ENCODE data around the gene C2orf15.
"Not testable (repeated sequence)": the region's sequence is repeated elsewhere in the genome, so short reads cannot be mapped to it uniquely, and the experiment has no call there.

C2orf15 gene, protein sequence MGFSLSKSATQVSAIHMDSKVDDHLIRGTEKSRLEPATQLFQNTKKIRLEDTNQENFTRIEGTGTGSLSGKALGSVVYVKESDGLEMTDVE

DNA sequence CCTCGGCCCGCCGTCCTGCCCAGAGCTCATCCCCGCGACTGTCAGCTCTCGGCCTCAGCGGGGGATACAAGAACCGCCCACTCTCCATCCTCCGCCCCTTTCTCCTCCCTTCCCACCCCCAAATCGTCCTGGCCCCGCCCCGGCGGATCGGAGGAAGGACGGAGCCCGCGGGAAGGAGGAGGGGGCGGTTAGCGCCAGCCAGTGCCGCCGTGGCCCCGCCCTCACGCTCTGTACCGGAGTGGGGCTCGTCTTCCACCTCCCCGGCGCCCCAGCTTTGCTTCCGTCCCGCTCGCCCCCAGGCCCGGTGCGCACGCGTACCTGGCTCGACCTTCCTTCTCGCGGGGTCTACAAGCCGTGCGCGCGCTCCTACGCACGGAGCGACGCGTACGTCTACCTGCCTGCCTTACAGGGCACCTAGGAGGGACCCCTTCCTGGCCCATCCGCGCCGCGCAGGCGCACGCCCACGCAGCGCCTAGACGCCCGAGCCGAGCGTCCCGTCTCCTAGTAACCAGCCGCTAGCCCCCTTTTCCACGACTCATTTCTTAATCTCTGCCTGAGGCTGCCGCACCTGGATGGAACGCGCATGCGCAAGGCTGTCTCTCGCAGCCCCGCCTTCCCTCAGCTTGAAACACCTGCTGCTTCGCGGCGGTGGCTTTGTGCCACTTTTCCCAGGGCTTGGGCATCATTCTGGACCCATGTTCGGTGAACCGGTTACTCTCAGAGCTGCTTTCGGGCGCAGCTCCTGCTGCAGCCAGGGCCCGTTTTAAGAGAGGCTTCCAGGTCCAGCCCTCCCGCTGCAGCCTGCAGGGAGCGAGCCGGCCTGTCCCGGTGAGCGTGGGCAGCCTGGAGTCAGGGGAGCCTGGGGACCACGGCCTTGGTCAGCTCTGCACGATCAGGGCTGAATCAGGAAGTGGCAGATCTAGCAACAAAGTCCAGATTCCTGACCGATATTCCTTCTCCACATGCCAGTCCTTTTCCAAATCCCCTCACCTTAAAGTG lies at the start of gene C2orf15:
Gene C2orf15 (plus strand): TSS at position 598 of the 999 bp plus-strand sequence. CDS start 8,852 bp downstream, outside the sequence.
- peak; percentile 86 for DNase-seq

DNA sequence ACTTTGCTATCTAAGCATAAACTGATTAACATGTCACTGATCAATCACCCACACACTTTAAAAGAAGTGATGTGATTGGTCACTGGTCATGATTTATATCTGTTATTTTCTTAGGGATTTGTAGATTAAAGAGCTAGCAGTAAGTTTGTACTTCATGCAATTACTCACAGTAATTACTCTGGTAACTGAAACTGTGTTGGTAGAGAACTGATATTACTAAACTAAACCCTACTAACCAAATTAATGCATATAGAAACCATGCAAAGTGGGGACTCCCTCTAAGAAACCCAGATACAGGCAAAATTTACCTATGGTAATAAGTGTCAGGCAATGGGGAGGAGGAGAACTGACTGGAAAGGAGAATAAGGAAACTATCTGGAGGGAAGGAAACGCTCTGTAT lies 44.8 kb upstream of the C2orf15 start:
- DNase-seq, result no peak

DNA sequence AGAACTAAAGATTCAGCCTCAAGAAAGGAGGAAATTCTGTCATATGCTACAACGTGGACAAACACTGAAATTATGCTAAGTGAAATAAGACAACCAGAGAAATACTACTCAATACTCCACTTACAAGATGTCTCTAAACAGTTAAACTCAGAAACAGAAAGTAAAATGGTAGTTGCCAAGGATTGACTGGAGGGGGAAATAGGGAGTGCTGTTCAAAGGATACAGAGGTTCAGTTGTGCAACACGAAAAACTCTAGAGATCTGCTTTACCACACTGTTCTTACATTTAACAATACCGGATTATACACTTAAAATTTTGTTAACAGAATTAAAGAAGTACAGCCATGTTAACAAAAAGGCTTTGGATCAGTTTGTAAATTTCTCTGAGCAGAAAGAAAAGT lies 39.8 kb upstream of the C2orf15 start:
- DNase-seq, result peak; percentile 65

DNA sequence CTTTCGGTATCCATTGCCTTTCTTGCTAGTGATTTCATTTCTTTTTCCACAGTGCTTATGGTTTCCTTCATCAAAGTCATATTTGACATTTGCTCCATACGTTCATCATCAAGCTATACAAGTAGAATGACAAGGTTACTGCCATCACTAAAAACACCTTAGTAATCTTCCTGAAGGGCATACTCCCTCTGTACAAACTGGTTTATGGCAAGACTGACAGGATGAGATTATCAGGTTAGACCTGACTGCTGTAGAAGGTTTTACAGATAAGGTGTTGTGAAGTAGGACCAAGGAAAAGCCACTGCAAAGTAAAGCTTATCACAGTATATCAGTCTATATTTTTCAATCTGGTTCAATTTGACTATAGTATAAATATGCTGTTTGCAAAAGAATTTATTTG lies 37.5 kb upstream of the C2orf15 start:
- DNase-seq, result no peak

DNA sequence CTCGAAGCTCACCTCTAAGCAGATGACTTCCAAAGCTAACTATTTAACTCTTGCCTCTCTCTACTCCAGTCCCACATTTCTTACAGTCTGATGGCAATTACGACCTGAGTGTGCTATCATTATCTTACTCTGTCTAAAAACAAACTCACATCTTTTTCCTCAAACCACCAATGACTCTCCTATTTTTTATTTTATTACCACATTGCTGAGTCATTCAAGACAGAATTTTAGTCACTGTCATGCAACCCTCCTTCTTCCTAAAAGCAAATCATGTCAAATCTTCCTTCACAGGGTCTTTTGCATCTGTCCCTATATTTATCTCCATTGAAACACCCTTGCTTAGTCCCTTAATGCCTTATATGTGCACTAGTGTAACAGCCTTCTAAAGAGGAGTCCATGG lies 34.6 kb upstream of the C2orf15 start:
- peak; percentile 43 for DNase-seq

DNA sequence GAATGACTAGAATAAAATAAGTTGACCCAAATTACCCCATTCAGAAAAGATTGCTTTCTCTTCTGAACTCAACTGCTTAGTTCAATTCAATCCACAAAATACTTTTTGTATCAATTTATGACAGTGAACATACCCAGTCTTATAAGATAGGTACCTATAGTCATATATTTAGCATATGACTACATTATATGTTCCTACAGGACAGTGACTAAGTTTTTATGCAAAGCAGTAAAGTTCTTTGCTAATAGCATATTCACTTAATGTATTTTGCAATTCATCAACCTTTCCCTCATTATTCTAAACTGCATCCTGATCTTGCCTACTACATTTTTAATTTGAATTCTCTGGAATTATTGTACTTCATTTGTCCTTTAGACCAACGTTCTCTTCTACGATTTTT lies 30.3 kb upstream of the C2orf15 start:
- DNase-seq, result peak; percentile 43

DNA sequence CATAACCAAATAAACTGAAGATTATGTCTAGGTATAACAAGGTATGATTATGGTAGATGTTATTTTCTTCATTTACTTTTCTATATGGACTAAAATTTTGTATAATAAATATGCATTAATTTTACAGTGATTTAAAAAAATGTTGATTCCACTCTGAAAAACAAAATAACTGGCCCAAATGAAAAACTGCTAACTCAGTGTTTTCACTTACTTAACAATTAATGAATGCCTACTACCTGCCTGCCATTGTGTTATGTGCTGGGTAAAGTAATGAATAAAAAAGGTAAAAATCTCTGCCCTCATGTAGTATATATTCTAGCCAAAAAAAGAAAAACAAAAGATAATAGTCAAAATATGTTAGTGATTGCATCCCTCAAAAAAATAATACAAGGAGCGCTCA lies 29.6 kb upstream of the C2orf15 start:
- no peak for DNase-seq

DNA sequence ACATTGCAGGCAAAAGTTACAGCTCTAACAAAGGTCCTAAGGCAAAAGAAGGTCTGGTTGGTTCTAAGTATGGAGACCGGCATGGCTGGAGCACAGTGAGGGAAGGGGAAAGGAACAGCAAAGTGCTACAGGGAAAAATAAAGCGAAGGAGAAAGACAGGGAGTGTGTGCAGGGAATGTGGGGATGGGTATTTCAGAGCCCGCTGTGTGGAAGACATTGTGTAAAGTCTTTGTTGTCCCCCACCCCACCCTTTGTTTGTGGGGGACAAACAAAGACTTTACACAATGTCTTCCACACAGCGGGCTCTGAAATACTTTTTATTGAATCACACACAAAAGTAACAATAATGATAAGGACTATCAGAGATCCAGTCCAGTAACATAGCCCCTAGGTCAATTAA lies 28.9 kb upstream of the C2orf15 start:
- no peak for DNase-seq

DNA sequence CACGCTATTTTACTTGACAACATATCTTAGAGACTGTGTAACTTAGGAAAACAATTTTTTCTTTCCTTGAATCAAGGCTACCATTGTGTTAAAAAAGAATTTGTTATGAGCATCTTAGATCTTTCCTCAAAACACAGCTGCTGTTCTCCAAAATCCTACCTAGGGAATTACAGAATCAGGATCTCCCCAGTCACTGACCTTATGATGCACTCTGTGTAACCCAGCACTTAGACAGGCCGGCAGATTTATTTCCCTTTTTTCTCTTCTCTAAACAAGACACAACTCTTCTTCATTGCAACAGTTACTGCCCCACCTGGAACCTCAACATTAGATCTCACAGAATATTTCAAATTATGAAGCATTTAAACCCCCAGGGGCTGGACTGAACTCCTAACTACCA lies 13.5 kb upstream of the C2orf15 start:
- peak; percentile 32 for DNase-seq

DNA sequence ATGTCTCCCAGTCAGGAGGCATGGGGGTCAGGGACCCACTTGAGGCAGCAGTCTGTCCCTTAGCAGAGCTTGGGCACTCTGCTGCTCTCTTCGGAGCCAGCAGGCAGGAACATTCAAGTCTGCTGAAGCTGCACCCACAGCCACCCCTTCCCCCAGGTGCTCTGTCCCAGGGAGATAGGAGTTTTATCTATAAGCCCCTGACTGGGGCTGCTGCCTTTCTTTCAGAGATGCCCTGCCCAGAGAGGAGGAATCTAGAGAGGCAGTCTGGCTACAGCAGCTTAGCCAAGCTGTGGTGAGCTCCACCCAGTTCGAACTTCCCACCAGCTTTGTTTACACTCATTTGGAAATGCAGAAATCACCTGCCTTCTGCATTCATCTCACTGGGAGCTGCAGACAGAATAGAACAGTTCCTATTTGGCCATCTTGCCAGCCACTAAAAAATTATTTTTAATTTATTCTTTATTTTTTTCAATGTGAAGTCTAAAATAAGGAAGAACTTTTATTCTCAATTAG lies 6.4 kb upstream of the C2orf15 start:
- DNase-seq, result not testable (repeated sequence)

DNA sequence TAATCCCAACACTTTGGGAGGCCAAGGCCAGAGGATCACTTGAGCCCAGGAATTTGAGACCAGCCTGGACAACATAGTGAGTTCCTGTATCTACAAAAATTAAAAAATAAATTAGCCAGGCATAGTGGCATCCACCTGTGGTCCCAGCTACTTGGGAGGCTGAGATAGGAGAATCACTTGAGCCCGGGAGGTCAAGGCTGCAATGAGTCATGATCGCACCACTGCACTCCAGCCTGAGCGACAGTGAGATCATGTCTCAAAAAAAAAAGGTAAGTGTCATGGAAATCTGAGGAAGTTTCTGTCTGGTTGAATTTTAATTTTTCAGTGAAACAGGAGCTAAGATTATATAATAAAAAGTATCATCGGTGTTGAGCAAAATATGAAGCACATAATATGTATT lies 2.5 kb upstream of the C2orf15 start:
- no peak for DNase-seq

DNA sequence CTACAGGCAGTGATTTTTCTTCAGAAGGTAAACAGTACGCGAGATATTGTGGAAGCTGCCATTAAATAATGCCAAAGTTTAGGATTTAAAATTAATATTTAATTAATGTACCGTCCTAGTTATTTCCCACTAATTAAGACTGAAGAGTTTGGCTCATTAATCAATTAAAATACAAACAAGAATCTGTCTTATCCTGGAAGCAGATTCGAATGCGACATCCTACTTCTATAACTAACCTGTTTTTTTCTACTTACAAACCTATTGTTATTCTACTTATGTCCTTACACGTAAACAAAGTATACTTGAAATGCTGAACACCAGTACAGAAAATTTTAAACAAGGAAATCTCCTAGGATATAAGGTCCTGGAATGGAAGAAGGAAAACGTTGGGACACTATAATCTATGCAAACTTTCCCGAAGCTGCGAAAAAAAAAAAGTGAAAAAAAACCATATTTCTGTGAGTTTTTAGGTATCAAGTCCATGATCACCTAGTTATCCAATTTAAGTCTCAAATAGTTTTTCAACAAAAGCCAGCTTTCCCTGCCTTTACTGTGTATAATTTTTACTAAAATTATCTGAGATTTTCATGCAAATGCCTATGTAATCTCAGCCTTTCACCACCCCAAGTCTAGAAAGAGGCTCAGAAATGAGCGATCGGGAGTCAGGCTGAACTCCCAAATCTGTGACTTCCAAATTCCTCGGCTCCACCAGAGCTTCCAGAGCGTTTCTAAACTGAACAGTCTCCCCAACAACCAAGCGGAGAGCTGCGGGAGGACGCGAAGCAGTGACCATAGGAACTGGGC lies 1.2 kb upstream of the C2orf15 start:
- DNase-seq, result no peak

DNA sequence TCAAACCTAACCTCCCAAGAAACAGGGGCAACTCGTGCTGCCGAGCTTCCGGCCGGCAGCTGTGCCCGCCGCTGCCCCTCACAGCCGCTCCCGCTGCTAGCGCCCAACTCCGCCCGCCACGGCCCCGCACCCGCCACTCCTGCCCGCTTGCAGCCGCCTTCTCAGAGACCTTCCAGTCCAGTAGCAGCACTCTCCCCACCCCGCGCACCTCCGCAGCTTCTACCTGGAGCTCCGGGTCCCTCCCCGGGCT lies 722 bp upstream of the C2orf15 start:
- DNase-seq, result peak; percentile 41

DNA sequence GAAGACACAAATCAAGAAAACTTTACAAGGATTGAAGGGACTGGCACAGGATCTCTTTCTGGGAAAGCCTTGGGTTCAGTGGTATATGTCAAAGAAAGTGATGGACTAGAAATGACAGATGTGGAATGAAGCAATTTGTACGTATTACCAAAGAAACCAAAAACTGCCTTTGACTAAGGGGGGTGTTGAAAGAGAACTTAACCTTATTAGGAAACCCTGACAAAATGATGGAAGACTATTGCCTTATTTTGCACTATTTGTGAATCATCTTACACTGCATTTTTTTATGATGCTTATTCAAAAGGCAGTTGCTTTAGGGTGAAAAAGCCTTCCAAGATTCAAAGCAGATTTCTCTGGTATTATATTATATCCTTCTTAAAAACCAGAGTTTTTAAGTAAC lies 9.2 kb downstream of the C2orf15 start:
- peak; percentile 93 for DNase-seq

DNA sequence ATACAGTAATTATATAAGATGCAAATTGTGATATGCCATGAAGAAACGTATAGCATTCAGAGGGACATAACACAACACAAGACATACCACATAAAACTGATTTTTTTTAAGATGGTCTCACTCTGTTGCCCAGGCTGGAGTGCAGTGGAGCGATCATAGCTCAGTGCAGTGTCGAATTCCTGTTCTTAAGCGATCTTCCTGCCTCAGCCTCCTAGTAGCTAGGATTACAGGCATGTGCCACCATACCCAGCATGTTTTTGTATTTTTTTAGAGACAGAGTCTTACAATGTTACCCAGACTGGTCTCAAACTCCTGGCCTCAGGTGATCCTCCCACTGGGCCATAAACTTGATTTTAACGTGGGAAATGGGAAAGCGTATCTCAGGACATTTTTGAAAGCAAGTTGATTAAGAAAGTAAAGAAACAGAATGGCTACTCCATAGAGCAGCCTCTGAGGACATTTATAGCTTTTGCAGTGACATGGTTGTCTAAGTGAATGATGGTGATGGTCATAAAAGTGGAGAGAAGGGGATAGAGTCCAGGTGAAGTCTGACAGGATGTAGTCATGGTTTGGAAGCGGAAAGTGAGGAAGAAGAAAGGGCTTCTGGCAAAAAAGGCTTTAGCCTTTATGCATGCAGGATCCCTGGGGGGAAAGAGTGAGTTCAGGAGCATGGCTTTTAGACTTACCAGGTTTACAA lies 10.8 kb downstream of the C2orf15 start:
- DNase-seq, result no peak

DNA sequence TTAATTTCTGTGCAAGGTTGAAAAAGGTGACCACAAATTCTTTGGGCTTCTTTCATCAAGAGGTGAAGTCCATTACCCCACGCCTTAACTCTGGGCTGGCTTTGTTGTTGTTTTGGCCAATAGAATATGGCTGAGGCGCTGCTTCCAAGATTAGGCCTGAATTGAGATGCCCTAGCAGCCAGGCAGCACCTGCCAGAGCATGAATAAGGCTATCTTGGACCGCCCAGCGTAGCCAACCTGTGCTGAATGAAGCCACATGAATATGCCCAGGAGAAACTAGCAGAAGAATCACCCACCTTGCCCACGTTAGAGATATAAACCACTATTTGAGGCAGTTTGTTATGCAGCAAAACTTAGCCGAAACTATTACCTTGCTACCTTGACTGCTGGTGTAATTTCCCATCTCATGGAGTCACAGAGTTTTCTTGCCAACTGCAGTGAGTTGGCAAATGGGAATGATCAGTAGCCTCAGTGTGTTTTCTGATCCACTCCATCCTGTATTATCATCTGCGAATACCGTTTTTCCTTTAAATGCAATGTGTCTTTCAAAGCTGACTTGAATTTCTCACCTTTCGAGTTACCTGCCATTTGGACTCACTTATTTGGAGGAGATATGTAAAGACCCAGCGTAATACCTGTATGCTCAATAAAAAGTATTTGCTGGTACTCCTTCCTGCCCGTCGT lies 12.6 kb downstream of the C2orf15 start:
- no peak for DNase-seq

DNA sequence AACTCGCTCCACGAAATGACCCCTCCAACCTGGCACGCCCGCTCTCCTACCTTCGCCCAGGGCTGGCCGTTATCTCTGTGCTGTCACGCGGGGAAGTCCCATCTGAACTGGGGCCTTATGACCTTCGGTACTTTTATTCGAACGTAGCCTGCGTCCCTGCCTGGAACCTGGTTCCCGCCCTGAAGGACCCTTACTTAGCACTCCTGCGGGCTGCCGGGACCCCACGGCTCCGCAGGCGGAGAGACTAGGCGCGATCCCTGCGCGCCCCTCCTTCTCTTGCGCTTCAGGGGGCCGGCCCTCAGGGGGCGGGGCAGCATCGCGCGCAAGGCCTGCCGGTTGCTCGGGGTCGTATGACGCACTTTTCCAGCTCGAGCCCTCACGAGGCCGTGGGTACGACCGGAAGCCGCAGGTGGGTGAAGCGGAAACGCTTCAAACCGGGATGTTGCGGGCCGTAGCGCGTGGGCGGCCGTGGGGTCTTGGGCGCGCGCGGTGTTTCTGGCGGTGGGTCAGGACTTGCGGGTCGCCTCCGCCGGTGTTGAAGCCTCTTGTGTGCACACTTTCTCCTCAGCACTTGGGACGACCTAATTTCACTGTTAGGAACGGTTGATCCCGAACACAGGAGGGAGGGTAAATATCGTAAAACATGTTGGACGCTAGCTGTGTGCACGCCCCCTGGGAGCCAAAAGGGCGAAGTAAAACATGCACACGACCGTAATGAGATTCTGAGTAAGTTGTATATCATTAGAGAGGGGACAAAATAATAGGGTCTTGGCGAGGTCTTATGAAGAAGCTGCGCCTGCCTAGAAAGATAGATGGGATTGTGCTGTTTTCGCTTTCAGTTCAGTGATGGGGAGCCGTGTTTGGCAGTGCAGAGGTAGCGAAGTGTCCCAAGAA lies 13.4 kb downstream of the C2orf15 start, which contains the start of the genes LIPT1 and TSGA10:
Gene LIPT1 (plus strand): TSS at position 325 of the 894 bp plus-strand sequence. CDS start 6,991 bp downstream, outside the sequence.
Gene TSGA10 (minus strand): TSS at position 300 of the 894 bp plus-strand sequence. CDS start 45,503 bp downstream, outside the sequence.
- DNase-seq, result peak; percentile 87

DNA sequence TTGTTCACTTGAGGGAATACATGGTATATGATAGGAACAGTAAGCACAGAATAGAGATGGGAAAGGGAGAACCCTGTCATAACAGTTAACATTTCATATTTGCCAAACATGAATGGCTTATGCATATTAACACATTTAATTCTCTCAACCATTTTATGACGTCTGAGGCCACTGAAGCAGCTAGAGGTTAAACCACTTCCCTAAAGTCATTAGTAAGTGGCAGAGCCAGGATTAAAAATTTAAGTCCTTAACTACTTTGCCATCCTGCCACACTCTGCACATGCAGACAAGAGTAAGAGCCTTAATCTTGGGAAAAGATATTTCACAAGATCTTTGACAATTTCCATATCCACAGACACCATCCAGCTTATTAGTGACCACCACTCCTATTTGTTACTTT lies 15.4 kb downstream of the C2orf15 start:
- no peak for DNase-seq

DNA sequence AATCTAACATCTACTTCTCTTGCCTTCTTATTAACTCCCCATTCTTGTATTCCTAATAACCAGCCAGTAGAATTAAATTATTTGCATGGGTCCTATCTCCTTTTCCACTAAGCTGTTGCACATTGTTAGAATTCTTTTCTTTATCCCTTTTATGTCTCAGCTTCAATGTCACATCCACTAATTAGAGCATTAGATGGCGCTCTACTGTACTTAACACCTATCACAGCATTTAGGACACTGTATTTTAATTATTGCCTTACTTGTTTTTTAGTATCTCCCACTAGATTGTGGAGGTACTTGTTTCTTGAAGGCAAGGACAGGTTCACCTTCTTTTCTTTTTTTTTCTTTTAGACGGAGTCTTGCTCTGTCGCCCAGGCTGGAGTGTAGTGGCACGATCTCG lies 17.1 kb downstream of the C2orf15 start:
- DNase-seq, result no peak

DNA sequence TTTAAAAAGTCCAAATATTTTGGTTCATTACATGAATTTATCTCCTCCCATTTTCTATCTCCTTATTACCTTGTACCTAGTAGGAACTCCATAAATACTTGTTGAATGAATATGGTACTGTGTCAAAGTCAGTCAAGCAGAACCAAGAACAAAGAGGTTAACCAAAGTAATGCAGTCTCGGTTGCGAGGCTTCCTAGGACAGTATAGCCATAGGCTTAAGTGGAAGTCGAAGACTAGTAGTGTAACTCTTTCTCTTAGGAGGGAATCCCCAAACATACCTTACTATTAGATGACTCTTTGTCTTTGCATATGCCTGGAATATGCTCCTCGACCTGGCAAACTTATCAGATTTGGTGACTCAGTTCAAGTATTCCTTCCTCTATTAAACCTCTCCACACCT lies 18.1 kb downstream of the C2orf15 start:
- DNase-seq, result no peak

DNA sequence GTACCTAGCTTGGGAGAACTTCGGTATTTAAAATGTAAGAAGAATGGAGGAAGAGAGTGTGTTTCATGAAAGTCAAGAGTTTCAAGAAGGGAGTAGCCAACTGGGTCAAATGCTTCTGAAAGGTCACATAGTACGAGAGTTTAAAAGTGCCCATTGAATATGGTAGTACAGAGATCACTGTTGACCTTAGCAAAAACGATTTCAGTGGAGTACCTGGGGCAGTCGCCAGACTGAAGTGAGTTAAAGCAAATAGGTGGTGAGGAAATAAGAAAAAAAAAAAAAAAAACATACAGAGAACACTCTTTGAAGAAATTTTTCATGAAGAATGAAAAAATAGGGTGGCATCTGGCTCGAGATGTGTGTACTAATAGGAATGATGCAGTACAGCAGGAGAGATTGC lies 24.7 kb downstream of the C2orf15 start:
- no peak for DNase-seq
